Vagina (tissue), 2 donors: ENCODE measurements around the gene DBF4B.

Source experiments
- POLR2A ChIP-seq, 2 donors: fragments of 450-650 bp; IDR thresholded peaks; one replicate each; pipeline ENCODE4 v1.6.1; 2017; ENCODE audit warnings: antibody characterized with exemption in 2 of 2, mild to moderate bottlenecking in 2 of 2, moderate library complexity in 2 of 2
- POLR2AphosphoS5 ChIP-seq, 2 donors: sonication (generic); formaldehyde crosslinking; IDR thresholded peaks; one replicate each; pipeline ENCODE4 v1.9.0; 2017; ENCODE audit warnings: antibody characterized with exemption in 2 of 2, mild to moderate bottlenecking in 2 of 2, low read depth in 1 of 2; ENCODE audit not compliant: insufficient read depth in 1 of 2
- TF ChIP-seq, protein P1 (sequence below), 3 experiments: fragments of 450-650 bp in 2 of 3; fragments of 200-600 bp in 1 of 3; sonication (generic) in 1 of 3; IDR thresholded peaks; one replicate each; pipeline ENCODE4 v1.5.1; 2017 to 2019; ENCODE audit warnings: antibody characterized with exemption in 3 of 3, mild to moderate bottlenecking in 2 of 3, moderate library complexity in 2 of 3

- TF ChIP-seq POLR2A (IDR thresholded peaks at IDR 0.05) (no peak), POLR2AphosphoS5 (IDR thresholded peaks at IDR 0.05; ENCODE audit: insufficient read depth in 1 of 2, low read depth in 1 of 2) (no peak)
- TF ChIP-seq, protein P1, sequence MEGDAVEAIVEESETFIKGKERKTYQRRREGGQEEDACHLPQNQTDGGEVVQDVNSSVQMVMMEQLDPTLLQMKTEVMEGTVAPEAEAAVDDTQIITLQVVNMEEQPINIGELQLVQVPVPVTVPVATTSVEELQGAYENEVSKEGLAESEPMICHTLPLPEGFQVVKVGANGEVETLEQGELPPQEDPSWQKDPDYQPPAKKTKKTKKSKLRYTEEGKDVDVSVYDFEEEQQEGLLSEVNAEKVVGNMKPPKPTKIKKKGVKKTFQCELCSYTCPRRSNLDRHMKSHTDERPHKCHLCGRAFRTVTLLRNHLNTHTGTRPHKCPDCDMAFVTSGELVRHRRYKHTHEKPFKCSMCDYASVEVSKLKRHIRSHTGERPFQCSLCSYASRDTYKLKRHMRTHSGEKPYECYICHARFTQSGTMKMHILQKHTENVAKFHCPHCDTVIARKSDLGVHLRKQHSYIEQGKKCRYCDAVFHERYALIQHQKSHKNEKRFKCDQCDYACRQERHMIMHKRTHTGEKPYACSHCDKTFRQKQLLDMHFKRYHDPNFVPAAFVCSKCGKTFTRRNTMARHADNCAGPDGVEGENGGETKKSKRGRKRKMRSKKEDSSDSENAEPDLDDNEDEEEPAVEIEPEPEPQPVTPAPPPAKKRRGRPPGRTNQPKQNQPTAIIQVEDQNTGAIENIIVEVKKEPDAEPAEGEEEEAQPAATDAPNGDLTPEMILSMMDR (IDR thresholded peaks at IDR 0.05): no peak
These were observed 43.6 kb upstream of the DBF4B start for GRCh38 chr17:44664867-44665266.
